ENCODE measurements around the gene SHC4.
A peak's percentile ranks its signal among the peaks of the same experiment; 100 is the strongest.

The SHC4 gene

DNA sequence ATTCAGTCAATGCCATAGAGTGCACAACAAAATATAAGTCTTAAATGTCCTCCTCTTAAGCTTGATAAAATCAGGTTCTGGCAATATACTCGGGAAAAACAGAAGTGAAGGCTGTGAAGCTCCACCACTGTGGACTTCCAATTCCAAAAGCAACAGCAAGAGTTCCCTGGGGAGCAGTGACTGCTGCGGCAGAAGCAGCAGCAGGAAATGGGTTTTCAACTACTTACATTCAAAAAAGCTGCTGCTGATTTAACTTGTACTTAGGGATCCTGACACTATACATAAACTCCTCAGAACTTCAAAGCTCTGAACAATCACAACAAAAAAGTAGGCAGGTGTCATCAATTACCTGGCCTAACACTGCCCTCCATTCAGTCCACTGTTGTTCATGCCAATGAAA is 157.6 kb downstream of the SHC4 start:
- H3K27me3 ChIP-seq (ENCODE audit: insufficient read depth, poor library complexity, severe bottlenecking) = no peaks in the 10 kb centered on the region
- TF ChIP-seq, protein P1, sequence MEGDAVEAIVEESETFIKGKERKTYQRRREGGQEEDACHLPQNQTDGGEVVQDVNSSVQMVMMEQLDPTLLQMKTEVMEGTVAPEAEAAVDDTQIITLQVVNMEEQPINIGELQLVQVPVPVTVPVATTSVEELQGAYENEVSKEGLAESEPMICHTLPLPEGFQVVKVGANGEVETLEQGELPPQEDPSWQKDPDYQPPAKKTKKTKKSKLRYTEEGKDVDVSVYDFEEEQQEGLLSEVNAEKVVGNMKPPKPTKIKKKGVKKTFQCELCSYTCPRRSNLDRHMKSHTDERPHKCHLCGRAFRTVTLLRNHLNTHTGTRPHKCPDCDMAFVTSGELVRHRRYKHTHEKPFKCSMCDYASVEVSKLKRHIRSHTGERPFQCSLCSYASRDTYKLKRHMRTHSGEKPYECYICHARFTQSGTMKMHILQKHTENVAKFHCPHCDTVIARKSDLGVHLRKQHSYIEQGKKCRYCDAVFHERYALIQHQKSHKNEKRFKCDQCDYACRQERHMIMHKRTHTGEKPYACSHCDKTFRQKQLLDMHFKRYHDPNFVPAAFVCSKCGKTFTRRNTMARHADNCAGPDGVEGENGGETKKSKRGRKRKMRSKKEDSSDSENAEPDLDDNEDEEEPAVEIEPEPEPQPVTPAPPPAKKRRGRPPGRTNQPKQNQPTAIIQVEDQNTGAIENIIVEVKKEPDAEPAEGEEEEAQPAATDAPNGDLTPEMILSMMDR (IDR thresholded peaks at IDR 0.05; ENCODE audit: insufficient read depth, low read length) = no peak
- TF ChIP-seq, protein P2, sequence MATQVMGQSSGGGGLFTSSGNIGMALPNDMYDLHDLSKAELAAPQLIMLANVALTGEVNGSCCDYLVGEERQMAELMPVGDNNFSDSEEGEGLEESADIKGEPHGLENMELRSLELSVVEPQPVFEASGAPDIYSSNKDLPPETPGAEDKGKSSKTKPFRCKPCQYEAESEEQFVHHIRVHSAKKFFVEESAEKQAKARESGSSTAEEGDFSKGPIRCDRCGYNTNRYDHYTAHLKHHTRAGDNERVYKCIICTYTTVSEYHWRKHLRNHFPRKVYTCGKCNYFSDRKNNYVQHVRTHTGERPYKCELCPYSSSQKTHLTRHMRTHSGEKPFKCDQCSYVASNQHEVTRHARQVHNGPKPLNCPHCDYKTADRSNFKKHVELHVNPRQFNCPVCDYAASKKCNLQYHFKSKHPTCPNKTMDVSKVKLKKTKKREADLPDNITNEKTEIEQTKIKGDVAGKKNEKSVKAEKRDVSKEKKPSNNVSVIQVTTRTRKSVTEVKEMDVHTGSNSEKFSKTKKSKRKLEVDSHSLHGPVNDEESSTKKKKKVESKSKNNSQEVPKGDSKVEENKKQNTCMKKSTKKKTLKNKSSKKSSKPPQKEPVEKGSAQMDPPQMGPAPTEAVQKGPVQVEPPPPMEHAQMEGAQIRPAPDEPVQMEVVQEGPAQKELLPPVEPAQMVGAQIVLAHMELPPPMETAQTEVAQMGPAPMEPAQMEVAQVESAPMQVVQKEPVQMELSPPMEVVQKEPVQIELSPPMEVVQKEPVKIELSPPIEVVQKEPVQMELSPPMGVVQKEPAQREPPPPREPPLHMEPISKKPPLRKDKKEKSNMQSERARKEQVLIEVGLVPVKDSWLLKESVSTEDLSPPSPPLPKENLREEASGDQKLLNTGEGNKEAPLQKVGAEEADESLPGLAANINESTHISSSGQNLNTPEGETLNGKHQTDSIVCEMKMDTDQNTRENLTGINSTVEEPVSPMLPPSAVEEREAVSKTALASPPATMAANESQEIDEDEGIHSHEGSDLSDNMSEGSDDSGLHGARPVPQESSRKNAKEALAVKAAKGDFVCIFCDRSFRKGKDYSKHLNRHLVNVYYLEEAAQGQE (IDR thresholded peaks at IDR 0.05; ENCODE audit: insufficient replicate concordance, low read depth) = no peak
- no peak for TF ChIP-seq GABPA (IDR thresholded peaks at IDR 0.05; ENCODE audit: low read depth)
- no peak for TF ChIP-seq POLR2AphosphoS5 (IDR thresholded peaks at IDR 0.05; ENCODE audit: low read depth)
- peak; percentile 12; the same call in 1 of the 2 replicates for TF ChIP-seq SPI1 (IDR thresholded peaks at IDR 0.05; ENCODE audit: borderline replicate concordance, low read depth)
- no peak overlapping the region for H3K27ac ChIP-seq (replicated peaks)
- H3K4me3 ChIP-seq (replicated peaks; ENCODE audit: insufficient read depth, low read length) = no peak overlapping the region
- no peak for DNase-seq (ENCODE audit: low read depth in 1 of 2, low spot score in 1 of 2)

DNA sequence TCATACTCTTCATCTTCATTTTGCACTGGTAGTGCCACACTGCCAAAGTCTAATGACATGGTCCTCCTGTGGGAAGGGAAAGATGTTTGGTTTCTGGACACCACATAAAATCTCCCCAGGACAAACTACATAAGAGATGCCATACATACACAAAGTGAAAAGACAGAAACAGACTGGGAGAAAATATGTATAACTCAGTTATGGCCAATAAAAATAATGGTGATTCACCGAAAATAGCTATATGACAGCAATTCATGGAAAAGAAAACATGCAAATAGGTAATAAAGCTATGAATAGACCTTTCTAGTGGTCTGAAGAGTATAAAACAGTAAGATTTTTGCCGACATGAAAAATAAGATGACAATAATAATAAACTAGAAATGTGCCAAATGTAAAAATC is 158.1 kb downstream of the SHC4 start:
- Histone ChIP-seq H3K27me3 (ENCODE audit: insufficient read depth, poor library complexity, severe bottlenecking) (no peaks in the 10 kb centered on the region), H3K4me3 (replicated peaks; ENCODE audit: insufficient read depth, low read length) (no peak overlapping the region), H3K27ac (replicated peaks) (no peak overlapping the region)
- no peak for DNase-seq (ENCODE audit: low read depth in 1 of 2, low spot score in 1 of 2)
- TF ChIP-seq, protein P2 (IDR thresholded peaks at IDR 0.05; ENCODE audit: insufficient replicate concordance, low read depth) = no peak
- no peak for TF ChIP-seq GABPA (IDR thresholded peaks at IDR 0.05; ENCODE audit: low read depth)

DNA sequence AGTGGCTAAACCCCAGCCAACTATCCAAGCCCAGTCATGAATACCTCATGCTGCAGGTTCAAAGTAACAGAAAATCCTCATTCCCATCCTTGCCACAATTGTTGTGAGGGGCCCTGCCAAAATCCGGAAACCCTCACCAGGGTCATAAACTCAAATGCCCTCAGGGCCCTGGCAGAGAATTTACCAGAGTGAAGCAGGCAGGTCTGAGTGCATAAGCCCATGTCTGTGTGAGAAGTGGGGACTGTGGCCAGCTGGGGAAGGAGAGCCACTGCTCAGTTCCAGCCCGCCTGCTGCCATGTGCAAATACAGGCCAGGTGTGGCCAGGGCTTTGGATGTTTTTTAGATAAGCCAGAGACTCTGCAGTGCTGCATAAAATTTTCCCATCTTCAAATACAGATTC is 159.8 kb downstream of the SHC4 start:
- DNase-seq (ENCODE audit: low read depth in 1 of 2, low spot score in 1 of 2) = no peak
- Histone ChIP-seq H3K27ac (replicated peaks) (no peak overlapping the region), H3K4me3 (replicated peaks; ENCODE audit: insufficient read depth, low read length) (no peak overlapping the region), H3K27me3 (ENCODE audit: insufficient read depth, poor library complexity, severe bottlenecking) (no peaks in the 10 kb centered on the region)
- TF ChIP-seq, protein P2 (IDR thresholded peaks at IDR 0.05; ENCODE audit: insufficient replicate concordance, low read depth) = no peak
- TF ChIP-seq GABPA (IDR thresholded peaks at IDR 0.05; ENCODE audit: low read depth) (no peak), SPI1 (IDR thresholded peaks at IDR 0.05; ENCODE audit: borderline replicate concordance, low read depth) (no peak), POLR2AphosphoS5 (IDR thresholded peaks at IDR 0.05; ENCODE audit: low read depth) (no peak)
- TF ChIP-seq, protein P1 (IDR thresholded peaks at IDR 0.05; ENCODE audit: insufficient read depth, low read length) = no peak

DNA sequence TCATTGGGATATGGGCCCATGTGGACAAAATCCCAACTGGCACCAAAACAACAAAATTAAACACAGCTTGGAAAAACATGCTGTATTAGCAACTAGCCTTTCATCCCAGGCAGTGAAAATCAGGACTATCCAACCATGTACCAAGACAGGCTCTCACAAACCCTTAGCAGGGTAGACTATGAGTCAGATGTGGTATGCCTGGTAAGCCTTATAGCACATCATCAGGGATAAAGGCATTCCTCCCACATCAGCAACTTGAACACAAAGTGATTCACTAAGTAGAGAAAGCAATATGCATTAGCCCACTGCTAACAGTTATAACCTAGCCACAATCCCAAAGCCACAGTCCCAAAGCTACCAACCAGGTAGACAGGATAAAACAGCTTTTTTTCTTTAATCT is 160.9 kb downstream of the SHC4 start:
- H3K27ac ChIP-seq (replicated peaks) = no peak overlapping the region
- TF ChIP-seq GABPA (IDR thresholded peaks at IDR 0.05; ENCODE audit: low read depth) (no peak), SPI1 (IDR thresholded peaks at IDR 0.05; ENCODE audit: borderline replicate concordance, low read depth) (no peak), POLR2AphosphoS5 (IDR thresholded peaks at IDR 0.05; ENCODE audit: low read depth) (no peak)
- TF ChIP-seq, protein P1 (IDR thresholded peaks at IDR 0.05; ENCODE audit: insufficient read depth, low read length) = no peak
- TF ChIP-seq, protein P2 (IDR thresholded peaks at IDR 0.05; ENCODE audit: insufficient replicate concordance, low read depth) = no peak
- H3K4me3 ChIP-seq (replicated peaks; ENCODE audit: insufficient read depth, low read length) = no peak overlapping the region
- no peak for DNase-seq (ENCODE audit: low read depth in 1 of 2, low spot score in 1 of 2)
- no peaks in the 10 kb centered on the region for H3K27me3 ChIP-seq (ENCODE audit: insufficient read depth, poor library complexity, severe bottlenecking)
